Measurements from ENCODE around the gene ZNF75A.
A peak's percentile ranks its signal among the peaks of the same experiment; 100 is the strongest.

The ZNF75A gene

GRCh38 chr16:3305109-3306068 lies at the start of gene ZNF75A, which contains the start of gene TIGD7:
ZNF75A (plus strand) TSS chr16:3305497; CDS start chr16:3308429, 2,932 bp downstream.
TIGD7 (minus strand) TSS chr16:3305430; CDS start chr16:3300614, 4,816 bp downstream.
- peak within 1 kb of the TSS; percentile 95 for H3K4me3 ChIP-seq (ENCODE audit: low read depth, low read length)
- TF ChIP-seq CTCF (IDR thresholded peaks at IDR 0.05; ENCODE audit: borderline replicate concordance, insufficient read depth, low read depth, low read length): no peak

DNA sequence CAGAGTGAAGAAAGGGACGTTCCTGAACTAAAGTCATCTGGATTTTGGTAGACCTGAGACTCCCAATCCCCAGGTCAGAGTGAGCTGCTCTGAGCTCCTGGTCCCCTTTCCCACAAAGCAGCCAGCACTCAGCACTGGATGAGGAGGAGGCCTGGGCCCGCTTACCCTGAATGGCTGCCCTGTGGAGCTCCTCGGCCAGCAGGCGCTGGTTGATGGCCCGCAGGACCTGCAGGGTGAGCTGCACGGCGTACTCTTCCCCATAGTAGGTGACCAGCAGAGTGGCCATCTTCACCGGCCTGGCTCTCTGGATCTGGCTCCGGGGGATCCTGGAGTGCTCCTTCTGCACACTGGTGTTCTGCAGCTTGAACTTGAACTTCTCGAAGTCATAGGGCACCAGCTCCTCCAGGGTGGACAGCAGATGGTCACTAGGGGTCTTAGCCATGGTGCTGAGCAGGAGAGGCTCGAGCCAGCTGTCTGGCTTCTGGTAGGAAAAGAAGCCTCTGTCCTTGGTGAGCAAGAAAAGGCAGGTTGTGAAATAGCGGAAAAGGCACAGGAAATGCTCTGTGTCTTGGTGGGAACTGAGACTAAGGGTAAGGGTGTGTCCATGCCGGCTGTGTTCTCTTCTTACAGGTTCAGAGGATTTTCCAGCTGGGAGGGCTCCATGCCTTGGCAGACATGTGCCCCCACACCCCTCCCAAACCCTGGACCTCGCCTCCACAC lies 49.0 kb upstream of the ZNF75A start, which contains the start of gene MEFV:
Gene MEFV, minus strand, starts transcription at position 488 of the 720 bp plus-strand sequence. Its CDS starts 46 bp downstream, at position 442.
- H3K4me3 ChIP-seq (ENCODE audit: low read depth, low read length): no peak within 1 kb of the TSS
- no peak for TF ChIP-seq CTCF (IDR thresholded peaks at IDR 0.05; ENCODE audit: borderline replicate concordance, insufficient read depth, low read depth, low read length)

GRCh38 chr16:3256866-3257465 lies 48.3 kb upstream of the ZNF75A start:
- no peak for TF ChIP-seq CTCF (IDR thresholded peaks at IDR 0.05; ENCODE audit: borderline replicate concordance, insufficient read depth, low read depth, low read length)
- H3K4me3 ChIP-seq (ENCODE audit: low read depth, low read length): no peak overlapping the region

GRCh38 chr16:3259836-3260235 lies 45.5 kb upstream of the ZNF75A start:
- no peak for TF ChIP-seq CTCF (IDR thresholded peaks at IDR 0.05; ENCODE audit: borderline replicate concordance, insufficient read depth, low read depth, low read length)
- no peak overlapping the region for H3K4me3 ChIP-seq (ENCODE audit: low read depth, low read length)

GRCh38 chr16:3262517-3262916 lies 42.8 kb upstream of the ZNF75A start:
- TF ChIP-seq CTCF (IDR thresholded peaks at IDR 0.05; ENCODE audit: borderline replicate concordance, insufficient read depth, low read depth, low read length): no peak
- no peak overlapping the region for H3K4me3 ChIP-seq (ENCODE audit: low read depth, low read length)

DNA sequence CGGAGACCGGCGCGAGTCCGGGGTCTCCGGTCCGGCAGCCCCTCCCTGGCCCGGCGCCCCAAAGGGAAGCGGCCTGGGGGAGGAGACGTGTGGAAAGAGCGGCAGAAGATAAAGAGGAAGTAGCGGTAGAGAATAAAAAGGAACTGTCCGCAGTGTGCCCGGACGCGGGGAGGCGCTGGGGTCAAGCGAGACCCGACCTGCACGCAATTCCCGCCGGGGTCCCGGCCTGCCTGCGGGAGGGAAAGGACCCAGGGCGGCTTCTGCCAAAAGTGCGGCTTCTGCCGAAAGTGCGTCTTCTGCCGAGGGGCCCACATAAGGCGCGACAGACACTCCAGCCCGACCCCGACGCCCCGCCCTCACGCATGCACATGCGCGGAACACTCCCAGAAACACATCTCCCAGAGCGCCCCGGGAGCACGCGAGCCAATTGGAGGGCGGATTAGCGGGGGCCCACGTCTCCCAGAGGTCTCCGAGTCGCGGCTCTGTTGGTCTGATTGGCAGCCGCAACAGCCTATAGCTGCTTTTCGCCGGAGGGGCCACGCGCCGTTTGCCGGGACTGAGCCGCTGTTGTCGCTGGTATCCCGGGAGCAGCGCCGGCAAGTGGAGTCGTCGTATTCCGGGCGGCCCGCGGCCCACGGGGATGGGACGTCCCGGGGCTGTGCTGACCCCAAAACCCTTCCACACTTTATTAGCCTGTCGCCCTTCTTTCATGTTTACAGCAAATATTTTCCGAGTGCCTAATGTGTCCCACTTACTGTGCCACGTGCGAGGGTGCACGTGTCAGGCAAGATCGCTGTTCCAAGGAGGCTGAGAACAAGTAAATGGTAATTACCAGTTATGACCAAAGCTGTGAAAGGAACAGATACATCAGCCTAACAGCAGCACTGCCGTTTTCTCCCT lies 40.9 kb upstream of the ZNF75A start:
- H3K4me3 ChIP-seq (ENCODE audit: low read depth, low read length): peak overlapping the region; percentile 72
- peak; percentile 38; the same call in 1 of the 2 replicates for TF ChIP-seq CTCF (IDR thresholded peaks at IDR 0.05; ENCODE audit: borderline replicate concordance, insufficient read depth, low read depth, low read length)
